ENCODE results near the gene ABCB9. TPM values are rescaled to one million over a fixed set of nuclear protein-coding genes. Genes with fewer than 3 reads are reported as not detected.

ABCB9 gene
- polyA plus RNA-seq, 1 experiment, result 6.1 TPM

GRCh38 chr12:122899887-122900286, 66.4 kb downstream of the ABCB9 start:
- TF ChIP-seq, protein P1, sequence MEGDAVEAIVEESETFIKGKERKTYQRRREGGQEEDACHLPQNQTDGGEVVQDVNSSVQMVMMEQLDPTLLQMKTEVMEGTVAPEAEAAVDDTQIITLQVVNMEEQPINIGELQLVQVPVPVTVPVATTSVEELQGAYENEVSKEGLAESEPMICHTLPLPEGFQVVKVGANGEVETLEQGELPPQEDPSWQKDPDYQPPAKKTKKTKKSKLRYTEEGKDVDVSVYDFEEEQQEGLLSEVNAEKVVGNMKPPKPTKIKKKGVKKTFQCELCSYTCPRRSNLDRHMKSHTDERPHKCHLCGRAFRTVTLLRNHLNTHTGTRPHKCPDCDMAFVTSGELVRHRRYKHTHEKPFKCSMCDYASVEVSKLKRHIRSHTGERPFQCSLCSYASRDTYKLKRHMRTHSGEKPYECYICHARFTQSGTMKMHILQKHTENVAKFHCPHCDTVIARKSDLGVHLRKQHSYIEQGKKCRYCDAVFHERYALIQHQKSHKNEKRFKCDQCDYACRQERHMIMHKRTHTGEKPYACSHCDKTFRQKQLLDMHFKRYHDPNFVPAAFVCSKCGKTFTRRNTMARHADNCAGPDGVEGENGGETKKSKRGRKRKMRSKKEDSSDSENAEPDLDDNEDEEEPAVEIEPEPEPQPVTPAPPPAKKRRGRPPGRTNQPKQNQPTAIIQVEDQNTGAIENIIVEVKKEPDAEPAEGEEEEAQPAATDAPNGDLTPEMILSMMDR (IDR thresholded peaks at IDR 0.05; ENCODE audit: insufficient read depth, low read depth, low read length), result no peak
- no peaks in the 10 kb centered on the region for H3K36me3 ChIP-seq (ENCODE audit: control insufficient read depth, insufficient read depth, low read length)
- ChIA-PET POLR2A (no interaction called here), CTCF (interaction anchor here (0.5 to 0.7 kb wide), 2 partner anchors 23 to 28 kb away, joined by 4 read pairs; no protein-coding TSS in a partner anchor)
- H3K4me3 ChIP-seq (ENCODE audit: low read depth, low read length), result no peak overlapping the region
- no peak for DNase-seq (ENCODE audit: low read depth)
- no peaks in the 10 kb centered on the region for H3K27me3 ChIP-seq (ENCODE audit: control insufficient read depth, insufficient read depth, low read length)

- Histone ChIP-seq H3K4me3 (ENCODE audit: low read depth, low read length) (no peak overlapping the region), H3K36me3 (ENCODE audit: control insufficient read depth, insufficient read depth, low read length) (no peaks in the 10 kb centered on the region), H3K27me3 (ENCODE audit: control insufficient read depth, insufficient read depth, low read length) (no peaks in the 10 kb centered on the region)
- DNase-seq (ENCODE audit: low read depth), result no peak
- ChIA-PET CTCF (interaction anchor here (0.6 to 2.1 kb wide), 3 partner anchors 17 to 36 kb away, joined by 3 to 7 read pairs (median 4); no protein-coding TSS in a partner anchor), POLR2A (no interaction called here)
- TF ChIP-seq, protein P1 (IDR thresholded peaks at IDR 0.05; ENCODE audit: insufficient read depth, low read depth, low read length), result no peak
Observed at GRCh38 chr12:122896662-122897061, 69.6 kb downstream of the ABCB9 start.

GRCh38 chr12:122895704-122896636, 70.3 kb downstream of the ABCB9 start, which contains the start of gene VPS37B:
TSS of gene VPS37B (minus strand) at chr12:122896124. CDS start at chr12:122896062, 62 bp downstream.
- Histone ChIP-seq H3K27me3 (ENCODE audit: control insufficient read depth, insufficient read depth, low read length) (no peaks in the 10 kb centered on the region), H3K4me3 (ENCODE audit: low read depth, low read length) (peak within 1 kb of the TSS; percentile 92), H3K36me3 (ENCODE audit: control insufficient read depth, insufficient read depth, low read length) (no peaks in the 10 kb centered on the region)
- TF ChIP-seq, protein P1 (IDR thresholded peaks at IDR 0.05; ENCODE audit: insufficient read depth, low read depth, low read length), result no peak
- DNase-seq (ENCODE audit: low read depth), result no peak
- CTCF ChIA-PET, result interaction anchor here (0.7 to 1.3 kb wide), 3 partner anchors 14 to 174 kb away, joined by 3 to 4 read pairs (median 3); no protein-coding TSS in a partner anchor
- POLR2A ChIA-PET, result no interaction called here

DNA sequence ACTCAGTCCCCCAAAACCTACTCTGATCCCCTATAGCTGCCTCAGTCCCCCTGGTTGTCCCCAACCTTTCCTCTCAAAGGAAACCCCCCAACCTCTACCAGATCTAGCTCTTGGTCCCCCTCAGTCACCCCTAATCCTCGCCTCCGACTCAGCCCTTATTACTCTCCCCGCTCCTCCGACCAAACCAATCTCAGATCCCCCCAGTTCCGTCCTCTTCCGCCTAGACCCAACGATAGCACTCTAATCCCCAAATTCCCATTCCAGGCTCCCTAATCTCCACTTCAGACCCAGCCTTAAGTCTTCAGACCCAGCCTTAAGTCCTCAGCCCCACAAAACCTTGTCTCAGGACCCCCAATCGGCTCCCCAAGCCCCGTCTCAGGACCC, 71.0 kb downstream of the ABCB9 start:
- ChIA-PET POLR2A (no interaction called here), CTCF (interaction anchor here (0.7 to 1.3 kb wide), 2 partner anchors 13 to 175 kb away, joined by 3 read pairs; no protein-coding TSS in a partner anchor)
- H3K36me3 ChIP-seq (ENCODE audit: control insufficient read depth, insufficient read depth, low read length), result no peaks in the 10 kb centered on the region
- DNase-seq (ENCODE audit: low read depth), result no peak
- H3K4me3 ChIP-seq (ENCODE audit: low read depth, low read length), result peak overlapping the region; percentile 92
- TF ChIP-seq, protein P1 (IDR thresholded peaks at IDR 0.05; ENCODE audit: insufficient read depth, low read depth, low read length), result no peak
- no peaks in the 10 kb centered on the region for H3K27me3 ChIP-seq (ENCODE audit: control insufficient read depth, insufficient read depth, low read length)
